Heart left ventricle (tissue), 16 donors: ENCODE data around the gene IL25. TPM values are rescaled to one million over a fixed set of nuclear protein-coding genes. Genes with fewer than 3 reads are reported as not detected.
"Not testable (repeated sequence)": the region's sequence is repeated elsewhere in the genome, so short reads cannot be mapped to it uniquely, and the experiment has no call there.

Source experiments
- ATAC-seq, 4 donors: fragments of 200-7000 bp; cut with Tn5 transposase; one replicate each; pipeline ENCODE4 v1.9.1; 2020 to 2022; ENCODE audit warnings: moderate library complexity in 4 of 4, mild to moderate bottlenecking in 3 of 4, moderate number of reproducible peaks in 1 of 4
- DNase-seq, 5 donors: peaks; one replicate each; pipeline ENCODE4 v3.0.0-alpha.2; 2020
- H3K27ac ChIP-seq, 12 donors: fragments of 200-600 bp; sonication (generic) in 4 of 12; one replicate each; pipeline versions ENCODE4 v1.5.0 to v1.8.0; 2016 to 2022; ENCODE audit warnings: mild to moderate bottlenecking in 2 of 12
- H3K27me3 ChIP-seq, 9 donors: fragments of 200-600 bp; sonication (generic) in 2 of 9; one replicate each; pipeline versions ENCODE4 v1.5.1 to v1.8.0; 2016 to 2022; ENCODE audit warnings: mild to moderate bottlenecking in 3 of 9
- H3K36me3 ChIP-seq, 9 donors: fragments of 200-600 bp; sonication (generic) in 2 of 9; one replicate each; pipeline versions ENCODE4 v1.5.0 to v1.8.0; 2018 to 2022; ENCODE audit warnings: mild to moderate bottlenecking in 2 of 9
- H3K4me1 ChIP-seq, 12 donors: fragments of 200-600 bp; sonication (generic) in 4 of 12; one replicate each; pipeline versions ENCODE4 v1.5.0 to v1.8.0; 2016 to 2022; ENCODE audit warnings: mild to moderate bottlenecking in 3 of 12
- H3K4me3 ChIP-seq, 12 donors: fragments of 200-600 bp; sonication (generic) in 4 of 12; one replicate each; pipeline versions ENCODE4 v1.5.0 to v1.8.0; 2017 to 2022; ENCODE audit warnings: mild to moderate bottlenecking in 9 of 12, moderate library complexity in 4 of 12
- H3K9me3 ChIP-seq, 12 donors: fragments of 200-600 bp; sonication (generic) in 4 of 12; one replicate each; pipeline versions ENCODE4 v1.5.0 to v1.8.0; 2016 to 2022; ENCODE audit warnings: mild to moderate bottlenecking in 1 of 12
- POLR2A ChIP-seq, 2 donors: fragments of 450-650 bp; IDR thresholded peaks; one replicate each; pipeline ENCODE4 v1.6.1; 2017; ENCODE audit warnings: antibody characterized with exemption in 2 of 2, mild to moderate bottlenecking in 2 of 2, moderate library complexity in 2 of 2
- WGBS, 4 donors: extraction: QIAGEN DNeasy Blood & Tissue Kit in 2 of 4; methylation state at CpG; one replicate each; pipeline versions ENCODE4 v1.1.5 to v1.1.7; 2013 to 2018; 5-methylcytosine and 5-hydroxymethylcytosine counted together
- intact Hi-C, 10 donors: fragments of 100-400 bp; cut with DNase I; formaldehyde crosslinking; loops; one replicate each; pipeline versions ENCODE4 v1.11.1 to v1.14.2; 2022
- polyA plus RNA-seq, 2 donors: library from polyadenylated mRNA; stranded (reverse); fragments of 200-250 nt; gene quantifications; one replicate each; pipeline ENCODE4 v1.2.3, GENCODE V29; 2013
- total RNA-seq, 9 donors: library from RNA; depleted of rRNA in 2 of 9; stranded (reverse); fragments of >200 nt in 2 of 9; fragmentation: NEBNext Ultra II Directional in 3 of 9; extraction: Animal tissue kit (Norgen Biotek cat#: 25700) in 3 of 9; gene quantifications; one replicate each; pipeline versions ENCODE4 v1.1.0 to v1.2.4, GENCODE V29; 2016 to 2023
- TF ChIP-seq, protein P1 (sequence below), 12 donors: fragments of 200-600 bp; sonication (generic) in 4 of 12; IDR thresholded peaks; one replicate each; pipeline versions ENCODE4 v1.5.0 to v1.8.0; 2018 to 2022; ENCODE audit warnings: antibody characterized with exemption in 12 of 12, mild to moderate bottlenecking in 5 of 12
- donor health status: ischemic (EF 13 %, LVEDD 7.1; RV severe dilation, severe dysfunction).
- donor health status: healthy with polysubstance abuse.
- donor health status: DM: no; HTN: yes; CAD: no.
- donor health status: DM: no; HTN: no; CAD: no.
- donor health status: ischemic (EF 25% LVEDD 6.9; RV normal size, moderate dysfunction).
- donor health status: ischemic (EF 25% LVEDD 5.7; RV mildly dilated, moderate dysfunction).
- donor health status: healthy.
- donor health status: DM: yes; HTN: yes; CAD: no.
- donor health status: ischemic (EF 35%, LVEDD 5.7; RV mildly dilated, moderate dysfunction).
- donor health status: nonischemic (EF 11% LVEDD 7.7; RV severe dilation, severe dysfunction).
- donor health status: DM: yes; HTN: yes; CAD: no.
- donor health status: PGD.
- donor health status: ischemic (EF 29% LVEDD 5.4; RV normal size, mild dysfunction).
- donor health status: nonischemic (EF 23%, LVEDD 6.1; RV moderate dilation, normal function).

Gene IL25
- total and polyA plus RNA-seq, 11 donors, result 0.29 TPM; not detected in 10

DNA sequence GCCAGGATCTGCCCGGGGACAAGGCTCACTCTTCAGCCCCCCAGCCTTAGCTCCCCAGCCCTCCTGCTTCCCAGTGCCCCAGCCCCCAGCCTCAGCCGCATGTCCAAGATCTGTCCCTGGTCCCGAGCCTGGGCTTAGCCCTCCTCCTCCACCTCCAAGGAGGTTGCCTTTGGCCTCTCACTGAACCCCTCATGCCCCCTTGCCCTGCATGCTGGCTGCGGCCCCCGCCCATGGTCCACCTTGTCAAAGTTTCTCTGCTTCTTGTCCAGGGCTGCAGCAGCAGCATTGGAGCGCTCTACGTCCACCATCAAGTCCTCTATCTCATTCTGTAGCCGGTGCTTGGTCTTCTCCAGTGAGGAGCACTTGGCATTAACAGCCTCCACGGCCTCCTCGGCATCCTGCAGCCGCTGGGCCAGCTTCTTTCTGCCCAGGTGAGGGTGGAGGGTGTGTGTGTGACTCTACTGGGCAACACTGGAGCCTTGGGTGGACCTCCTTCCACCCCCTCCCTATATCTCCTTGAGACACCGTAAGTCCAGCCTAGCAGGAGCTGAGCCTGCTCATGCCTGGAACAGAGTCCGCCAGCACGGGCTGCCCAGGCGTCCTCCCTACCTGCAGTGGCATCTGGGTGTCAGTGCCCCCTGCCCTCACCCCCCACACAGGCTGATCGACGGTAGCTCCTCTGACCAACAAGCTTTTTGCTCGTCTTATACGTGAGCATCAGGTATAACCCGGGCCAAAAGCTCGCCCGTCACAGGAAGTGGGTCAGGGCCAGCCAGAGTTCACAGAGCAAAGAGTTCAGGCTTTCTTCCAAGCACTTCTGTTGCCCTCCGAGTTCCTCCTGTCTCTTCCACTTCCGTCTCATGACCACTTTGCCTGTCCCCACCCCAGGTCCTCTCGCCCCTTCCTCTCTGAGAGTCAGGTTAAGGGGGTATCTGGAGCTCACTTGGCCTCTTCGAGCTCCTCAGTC, 15.6 kb downstream of the IL25 start:
- ATAC-seq, result peak in 3 of 4 donors; percentile 0 to 2 (median 2)
- Histone ChIP-seq H3K36me3 (peaks cover 0 to 95% (median 61%) of the 10 kb centered on the region in 9 donors), H3K4me1 (no peaks in the 10 kb centered on the region)

DNA sequence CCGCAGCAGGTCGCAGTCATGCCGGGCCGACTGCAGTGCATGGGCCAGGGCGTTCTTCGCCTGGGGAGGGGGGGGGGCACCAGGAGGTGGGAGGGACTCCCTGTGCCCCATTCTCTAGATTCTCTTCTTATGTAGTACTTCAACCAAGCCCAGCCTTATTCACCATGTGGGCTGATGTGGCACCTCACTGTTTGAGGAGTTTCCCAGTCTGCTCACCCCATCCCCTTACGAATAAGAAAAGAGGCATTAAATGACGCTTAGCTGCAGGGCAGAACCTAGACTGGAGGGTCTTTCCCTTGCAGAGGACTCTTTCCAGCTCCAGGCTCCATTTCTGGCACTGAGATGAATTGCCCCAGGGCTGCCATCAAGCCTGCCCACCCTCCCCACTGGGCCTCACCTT, 16.4 kb downstream of the IL25 start:
- H3K27ac ChIP-seq, result peak overlapping the region in 1 of 12 donors; percentile 18
- H3K4me3 ChIP-seq, result no peak overlapping the region
- ATAC-seq (no peak), DNase-seq (peak in 1 of 5 donors; percentile 10)
- intact Hi-C loops, result loop anchor here in 2 of 10 donors (10.0 kb wide), 2 partner anchors 56 to 124 kb away; no protein-coding TSS in a partner anchor
- H3K27me3 ChIP-seq, result peaks cover 0 to 5% (median 0%) of the 10 kb centered on the region in 9 donors
- H3K9me3 ChIP-seq, result no peaks in the 10 kb centered on the region
- WGBS, 4 donors, result 73 to 80% (median 78%) methylated on average over 7 to 8 of the region's 8 CpGs
- peaks cover 0 to 95% (median 58%) of the 10 kb centered on the region in 9 donors for H3K36me3 ChIP-seq
- TF ChIP-seq, protein P1, sequence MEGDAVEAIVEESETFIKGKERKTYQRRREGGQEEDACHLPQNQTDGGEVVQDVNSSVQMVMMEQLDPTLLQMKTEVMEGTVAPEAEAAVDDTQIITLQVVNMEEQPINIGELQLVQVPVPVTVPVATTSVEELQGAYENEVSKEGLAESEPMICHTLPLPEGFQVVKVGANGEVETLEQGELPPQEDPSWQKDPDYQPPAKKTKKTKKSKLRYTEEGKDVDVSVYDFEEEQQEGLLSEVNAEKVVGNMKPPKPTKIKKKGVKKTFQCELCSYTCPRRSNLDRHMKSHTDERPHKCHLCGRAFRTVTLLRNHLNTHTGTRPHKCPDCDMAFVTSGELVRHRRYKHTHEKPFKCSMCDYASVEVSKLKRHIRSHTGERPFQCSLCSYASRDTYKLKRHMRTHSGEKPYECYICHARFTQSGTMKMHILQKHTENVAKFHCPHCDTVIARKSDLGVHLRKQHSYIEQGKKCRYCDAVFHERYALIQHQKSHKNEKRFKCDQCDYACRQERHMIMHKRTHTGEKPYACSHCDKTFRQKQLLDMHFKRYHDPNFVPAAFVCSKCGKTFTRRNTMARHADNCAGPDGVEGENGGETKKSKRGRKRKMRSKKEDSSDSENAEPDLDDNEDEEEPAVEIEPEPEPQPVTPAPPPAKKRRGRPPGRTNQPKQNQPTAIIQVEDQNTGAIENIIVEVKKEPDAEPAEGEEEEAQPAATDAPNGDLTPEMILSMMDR (IDR thresholded peaks at IDR 0.05), result no peak
- TF ChIP-seq POLR2A (IDR thresholded peaks at IDR 0.05), result no peak
- H3K4me1 ChIP-seq, result no peaks in the 10 kb centered on the region

More for the DNA sequence above, 15.6 kb downstream of the IL25 start:
- Histone ChIP-seq H3K27ac (peak overlapping the region in 1 of 12 donors; percentile 18), H3K27me3 (peaks cover 0 to 5% (median 0%) of the 10 kb centered on the region in 9 donors), H3K9me3 (no peaks in the 10 kb centered on the region), H3K4me3 (no peak overlapping the region)
- WGBS, 4 donors, result 63 to 67% (median 65%) methylated on average over 26 of the region's 26 CpGs
- TF ChIP-seq POLR2A (IDR thresholded peaks at IDR 0.05), result no peak
- TF ChIP-seq, protein P1 (IDR thresholded peaks at IDR 0.05), result no peak
- peak in 2 of 5 donors; percentile 18 to 37 for DNase-seq
- intact Hi-C loops, result loop anchor here in 2 of 10 donors (10.0 kb wide), 2 partner anchors 57 to 123 kb away; no protein-coding TSS in a partner anchor

DNA sequence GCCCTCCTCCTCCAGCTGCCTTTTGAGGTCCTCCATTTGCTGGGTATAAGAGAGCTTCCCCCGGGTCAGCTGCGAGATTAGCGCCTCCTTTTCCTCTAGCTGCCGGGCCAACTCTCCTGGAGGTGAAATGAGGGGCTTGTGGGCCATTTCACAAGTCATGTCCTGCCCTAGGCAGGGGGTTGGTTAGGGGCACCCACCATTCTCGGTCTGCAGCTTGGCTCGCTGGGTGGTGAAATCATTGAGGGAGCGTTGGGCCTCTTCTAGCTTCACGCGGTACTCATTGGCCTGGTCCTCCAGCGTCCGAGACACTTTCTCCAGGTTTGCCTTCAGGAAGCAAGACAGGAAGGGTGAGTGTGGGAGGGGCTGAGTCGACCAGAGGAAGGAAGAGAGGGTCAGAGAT, 16.8 kb downstream of the IL25 start:
- no peaks in the 10 kb centered on the region for H3K9me3 ChIP-seq
- no peak overlapping the region for H3K27ac ChIP-seq
- peak in 1 of 5 donors; percentile 35 for DNase-seq
- no peak overlapping the region for H3K4me3 ChIP-seq
- 53 to 58% (median 54%) methylated on average over 12 of the region's 12 CpGs for WGBS, 4 donors
- H3K36me3 ChIP-seq, result peaks cover 0 to 95% (median 58%) of the 10 kb centered on the region in 9 donors
- no peak for TF ChIP-seq POLR2A (IDR thresholded peaks at IDR 0.05)
- TF ChIP-seq, protein P1 (IDR thresholded peaks at IDR 0.05), result no peak
- H3K27me3 ChIP-seq, result peaks cover 0 to 5% (median 0%) of the 10 kb centered on the region in 9 donors
- intact Hi-C loops, result loop anchor here in 2 of 10 donors (10.0 kb wide), 2 partner anchors 55 to 125 kb away; no protein-coding TSS in a partner anchor
- H3K4me1 ChIP-seq, result no peaks in the 10 kb centered on the region
- no peak for ATAC-seq

DNA sequence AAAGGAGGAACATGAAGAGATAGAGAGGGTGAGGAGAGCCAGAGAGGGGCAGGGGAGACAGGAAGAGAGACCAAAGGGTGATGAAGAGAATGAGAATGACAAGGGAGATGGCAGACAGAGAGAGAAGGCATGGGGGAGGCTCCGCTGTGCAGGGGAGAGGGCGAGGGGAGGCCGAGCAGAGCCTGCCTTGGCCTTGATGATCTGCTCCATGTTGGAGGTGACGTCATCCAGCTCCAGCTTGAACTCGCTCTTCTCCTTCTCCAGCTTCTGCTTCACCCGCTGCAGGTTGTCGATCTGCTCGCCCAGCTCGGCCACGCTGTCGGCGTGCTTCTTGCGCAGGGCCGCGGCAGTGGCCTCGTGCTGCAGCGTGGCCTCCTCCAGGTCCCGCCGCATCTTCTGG, 17.3 kb downstream of the IL25 start:
- not testable (repeated sequence) for H3K27ac ChIP-seq, H3K4me3 ChIP-seq, H3K9me3 ChIP-seq, H3K27me3 ChIP-seq, H3K4me1 ChIP-seq
- peaks cover 0 to 95% (median 61%) of the 10 kb centered on the region in 9 donors for H3K36me3 ChIP-seq
- WGBS, 4 donors, result 64 to 90% (median 74%) methylated on average over 4 of the region's 19 CpGs
- ATAC-seq (peak in 2 of 4 donors; percentile 0), DNase-seq (peak in 2 of 5 donors; percentile 11 to 16)
- intact Hi-C loops, result loop anchor here in 2 of 10 donors (10.0 kb wide), 2 partner anchors 55 to 125 kb away; no protein-coding TSS in a partner anchor
